Activated T-helper 1 cell treated with Interleukin-2 at 50 U/mL for 16 hours (primary cell): ENCODE measurements around the gene PGAP2.
"Not testable (repeated sequence)": the region's sequence is repeated elsewhere in the genome, so short reads cannot be mapped to it uniquely, and the experiment has no call there.

Source experiments
- DNase-seq: peaks from one replicate; pipeline ENCODE4 v3.0.0-alpha.2; 2020; ENCODE audit warnings: low read depth

Gene PGAP2

GRCh38 chr11:3803726-3804495 lies 4.4 kb upstream of the PGAP2 start:
- no peak for DNase-seq

- peak; percentile 17 for DNase-seq
Observed at GRCh38 chr11:3808861-3809623, 682 bp downstream of the PGAP2 start.

GRCh38 chr11:3809624-3809928 lies 1.2 kb downstream of the PGAP2 start:
- no peak for DNase-seq

GRCh38 chr11:3810446-3810845 lies 2.1 kb downstream of the PGAP2 start:
- DNase-seq, result no peak

- no peak for DNase-seq
Observed at GRCh38 chr11:3810951-3811350, 2.6 kb downstream of the PGAP2 start.

GRCh38 chr11:3814832-3815231 lies 6.5 kb downstream of the PGAP2 start:
- DNase-seq, result not testable (repeated sequence)

GRCh38 chr11:3815845-3816244 lies 7.5 kb downstream of the PGAP2 start:
- DNase-seq, result no peak

GRCh38 chr11:3816673-3817072 lies 8.3 kb downstream of the PGAP2 start:
- no peak for DNase-seq

- DNase-seq, result no peak
Observed at GRCh38 chr11:3817181-3817800, 8.9 kb downstream of the PGAP2 start.

GRCh38 chr11:3820971-3821370 lies 12.6 kb downstream of the PGAP2 start:
- DNase-seq, result no peak

- no peak for DNase-seq
Observed at GRCh38 chr11:3822312-3822711, 14.0 kb downstream of the PGAP2 start.

- DNase-seq, result no peak
Observed at GRCh38 chr11:3823303-3823702, 14.9 kb downstream of the PGAP2 start.

- no peak for DNase-seq
Observed at GRCh38 chr11:3823762-3824506, 15.6 kb downstream of the PGAP2 start.

GRCh38 chr11:3824714-3825472 lies 16.5 kb downstream of the PGAP2 start:
- peak; percentile 62 for DNase-seq

GRCh38 chr11:3825473-3826154 lies 17.3 kb downstream of the PGAP2 start:
- DNase-seq, result no peak

- DNase-seq, result no peak
Observed at GRCh38 chr11:3826721-3827120, 18.4 kb downstream of the PGAP2 start.

GRCh38 chr11:3827434-3828186 lies 19.2 kb downstream of the PGAP2 start:
- no peak for DNase-seq

GRCh38 chr11:3830088-3830487 lies 21.7 kb downstream of the PGAP2 start:
- no peak for DNase-seq

- no peak for DNase-seq
Observed at GRCh38 chr11:3830730-3831129, 22.4 kb downstream of the PGAP2 start.
